Gastrocnemius medialis (tissue), 4 donors: ENCODE measurements around the gene LENG1. TPM values are rescaled to one million over a fixed set of nuclear protein-coding genes. Genes with fewer than 3 reads are reported as not detected.

ENCODE experiments used
- ATAC-seq, 2 donors: fragments of 150-250 bp; one replicate each; pipeline ENCODE4 v1.9.1; 2016
- DNase-seq, 2 donors: peaks; one replicate each; pipeline ENCODE4 v3.0.0-alpha.2; 2019
- H3K27ac ChIP-seq, 4 donors: fragments of 200-600 bp; sonication (generic); 1 replicate in 1 of 4; 2 replicates in 3 of 4; pipeline ENCODE4 v1.5.1; 2016 to 2018; ENCODE audit warnings: mild to moderate bottlenecking in 2 of 4, moderate library complexity in 1 of 4
- H3K27me3 ChIP-seq, 3 donors: fragments of 200-600 bp; sonication (generic) in 2 of 3; 1 replicate in 1 of 3; 2 replicates in 2 of 3; pipeline versions ENCODE4 v1.5.1 to v1.6.0; 2016 to 2019; ENCODE audit warnings: mild to moderate bottlenecking in 1 of 3, moderate library complexity in 1 of 3
- H3K36me3 ChIP-seq, 2 donors: fragments of 200-600 bp; sonication (generic) in 1 of 2; one replicate each; pipeline ENCODE4 v1.5.1; 2017 to 2018
- H3K4me1 ChIP-seq, 2 donors: fragments of 200-600 bp; sonication (generic) in 1 of 2; one replicate each; pipeline ENCODE4 v1.5.1; 2016 to 2017; ENCODE audit warnings: mild to moderate bottlenecking in 2 of 2
- H3K4me3 ChIP-seq, 4 donors: fragments of 200-600 bp; sonication (generic) in 3 of 4; 1 replicate in 1 of 4; 2 replicates in 3 of 4; pipeline ENCODE4 v1.5.1; 2016 to 2019; ENCODE audit warnings: mild to moderate bottlenecking in 2 of 4
- H3K9me3 ChIP-seq, 3 donors: fragments of 200-600 bp; sonication (generic) in 2 of 3; 1 replicate in 1 of 3; 2 replicates in 2 of 3; pipeline ENCODE4 v1.5.1; 2016 to 2019
- POLR2A ChIP-seq, 2 donors: fragments of 450-650 bp; IDR thresholded peaks; one replicate each; pipeline ENCODE4 v1.6.1; 2017; ENCODE audit warnings: antibody characterized with exemption in 2 of 2, mild to moderate bottlenecking in 2 of 2, moderate library complexity in 2 of 2
- in situ Hi-C, 4 donors: fragments of 200-750 bp; cut with MboI; loops; one replicate each; pipeline versions ENCODE4 v1.15.0 to v1.8.0; 2017; ENCODE audit warnings: low sequenced_read_pairs in 4 of 4
- intact Hi-C: fragments of 100-400 bp; cut with DNase I; formaldehyde crosslinking; loops from one replicate; pipeline ENCODE4 v1.15.1; 2023; ENCODE audit warnings: low total_unique reads
- total RNA-seq, 4 donors: library from RNA; depleted of rRNA; stranded (reverse); fragments of >200 nt; gene quantifications; one replicate each; pipeline versions ENCODE4 v1.1.0 to v1.2.3, GENCODE V29; 2016
- TF ChIP-seq, protein P1 (sequence below), 5 experiments: fragments of 450-650 bp in 3 of 5; fragments of 200-600 bp in 2 of 5; sonication (generic) in 2 of 5; IDR thresholded peaks in 4 of 5; conservative IDR thresholded peaks in 1 of 5; 1 replicate in 4 of 5; 2 replicates in 1 of 5; pipeline ENCODE4 v1.5.1; 2016 to 2019; ENCODE audit warnings: antibody characterized with exemption in 5 of 5, mild to moderate bottlenecking in 3 of 5, moderate library complexity in 3 of 5

LENG1 gene
- total RNA-seq, 4 donors from 2014 or later: 6.5 to 14.2 (median 11.9) TPM

DNA sequence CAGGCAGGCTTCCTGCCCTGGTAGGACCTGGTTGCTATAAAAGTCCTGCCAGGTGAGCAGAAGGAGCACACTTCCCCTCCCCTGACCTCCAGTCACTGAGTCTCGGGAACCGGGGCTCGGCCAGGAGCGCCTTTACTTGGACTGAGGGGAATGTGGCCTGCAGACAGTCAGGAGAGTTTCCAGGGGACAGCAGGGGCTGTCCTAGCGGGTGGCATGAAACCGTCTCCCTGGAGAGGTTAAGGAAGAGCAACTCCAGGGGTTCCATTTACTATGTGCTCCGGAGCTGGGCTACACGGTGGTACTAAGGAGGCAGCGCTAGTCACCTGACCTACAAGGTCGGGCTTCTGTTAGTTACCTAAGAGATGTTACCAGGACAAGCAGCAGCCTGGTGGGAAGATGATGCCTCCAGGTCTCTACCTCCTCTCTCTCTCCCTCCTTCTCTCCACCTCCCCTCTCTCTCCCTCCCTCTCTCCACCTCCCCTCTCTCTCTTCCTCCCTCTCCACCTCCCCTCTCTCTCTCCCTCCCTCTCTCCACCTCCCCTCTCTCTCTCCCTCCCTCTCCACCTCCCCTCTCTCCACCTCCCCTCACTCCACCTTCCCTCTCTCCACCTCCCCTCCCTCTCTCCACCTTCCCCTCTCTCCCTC is 26.1 kb downstream of the LENG1 start:
- intact Hi-C loops: no loop called here

DNA sequence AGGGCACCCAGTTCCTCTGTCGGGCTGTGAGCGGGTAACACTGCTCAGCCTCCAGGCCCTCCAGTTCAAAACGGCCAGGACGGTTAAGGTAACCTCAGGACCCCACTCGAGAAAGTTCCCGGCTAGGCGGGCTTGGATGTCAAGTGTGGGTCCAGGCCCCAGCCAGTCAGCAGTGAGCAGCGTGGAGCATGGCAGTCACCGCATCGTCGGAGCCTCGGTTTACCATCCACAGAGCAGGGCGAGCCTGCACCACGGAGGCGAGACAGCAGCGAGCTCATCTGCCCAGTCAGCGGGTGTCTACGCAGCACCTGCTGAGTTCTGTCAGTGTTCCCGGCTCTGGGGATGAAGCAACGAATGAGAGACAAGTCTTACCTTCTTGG is 29.9 kb downstream of the LENG1 start:
- no peak overlapping the region for H3K27ac ChIP-seq
- H3K27me3 ChIP-seq: no peaks in the 10 kb centered on the region
- no peak for DNase-seq
- ATAC-seq: no peak
- in situ Hi-C loops: no loop called here
- TF ChIP-seq, protein P1, sequence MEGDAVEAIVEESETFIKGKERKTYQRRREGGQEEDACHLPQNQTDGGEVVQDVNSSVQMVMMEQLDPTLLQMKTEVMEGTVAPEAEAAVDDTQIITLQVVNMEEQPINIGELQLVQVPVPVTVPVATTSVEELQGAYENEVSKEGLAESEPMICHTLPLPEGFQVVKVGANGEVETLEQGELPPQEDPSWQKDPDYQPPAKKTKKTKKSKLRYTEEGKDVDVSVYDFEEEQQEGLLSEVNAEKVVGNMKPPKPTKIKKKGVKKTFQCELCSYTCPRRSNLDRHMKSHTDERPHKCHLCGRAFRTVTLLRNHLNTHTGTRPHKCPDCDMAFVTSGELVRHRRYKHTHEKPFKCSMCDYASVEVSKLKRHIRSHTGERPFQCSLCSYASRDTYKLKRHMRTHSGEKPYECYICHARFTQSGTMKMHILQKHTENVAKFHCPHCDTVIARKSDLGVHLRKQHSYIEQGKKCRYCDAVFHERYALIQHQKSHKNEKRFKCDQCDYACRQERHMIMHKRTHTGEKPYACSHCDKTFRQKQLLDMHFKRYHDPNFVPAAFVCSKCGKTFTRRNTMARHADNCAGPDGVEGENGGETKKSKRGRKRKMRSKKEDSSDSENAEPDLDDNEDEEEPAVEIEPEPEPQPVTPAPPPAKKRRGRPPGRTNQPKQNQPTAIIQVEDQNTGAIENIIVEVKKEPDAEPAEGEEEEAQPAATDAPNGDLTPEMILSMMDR (IDR thresholded peaks at IDR 0.05 in 4 of 5, conservative IDR thresholded peaks at IDR 0.05 in 1 of 5): no peak
- no peak for TF ChIP-seq POLR2A (IDR thresholded peaks at IDR 0.05)
- intact Hi-C loops: no loop called here
- no peaks in the 10 kb centered on the region for H3K9me3 ChIP-seq
- peaks cover 2 to 68% of the 10 kb centered on the region in 2 donors for H3K36me3 ChIP-seq
- no peak overlapping the region for H3K4me3 ChIP-seq
- no peaks in the 10 kb centered on the region for H3K4me1 ChIP-seq

More for the DNA sequence above, 26.1 kb downstream of the LENG1 start:
- no peak overlapping the region for H3K27ac ChIP-seq
- peaks cover 0 to 30% of the 10 kb centered on the region in 2 donors for H3K36me3 ChIP-seq
- in situ Hi-C loops: no loop called here
- peaks cover 10 to 16% of the 10 kb centered on the region in 2 donors for H3K4me1 ChIP-seq
- no peak overlapping the region for H3K4me3 ChIP-seq
- TF ChIP-seq, protein P1 (IDR thresholded peaks at IDR 0.05 in 4 of 5, conservative IDR thresholded peaks at IDR 0.05 in 1 of 5): no peak
- TF ChIP-seq POLR2A (IDR thresholded peaks at IDR 0.05): no peak
- no peaks in the 10 kb centered on the region for H3K27me3 ChIP-seq
- no peak for DNase-seq
- ATAC-seq: no peak
- no peaks in the 10 kb centered on the region for H3K9me3 ChIP-seq

DNA sequence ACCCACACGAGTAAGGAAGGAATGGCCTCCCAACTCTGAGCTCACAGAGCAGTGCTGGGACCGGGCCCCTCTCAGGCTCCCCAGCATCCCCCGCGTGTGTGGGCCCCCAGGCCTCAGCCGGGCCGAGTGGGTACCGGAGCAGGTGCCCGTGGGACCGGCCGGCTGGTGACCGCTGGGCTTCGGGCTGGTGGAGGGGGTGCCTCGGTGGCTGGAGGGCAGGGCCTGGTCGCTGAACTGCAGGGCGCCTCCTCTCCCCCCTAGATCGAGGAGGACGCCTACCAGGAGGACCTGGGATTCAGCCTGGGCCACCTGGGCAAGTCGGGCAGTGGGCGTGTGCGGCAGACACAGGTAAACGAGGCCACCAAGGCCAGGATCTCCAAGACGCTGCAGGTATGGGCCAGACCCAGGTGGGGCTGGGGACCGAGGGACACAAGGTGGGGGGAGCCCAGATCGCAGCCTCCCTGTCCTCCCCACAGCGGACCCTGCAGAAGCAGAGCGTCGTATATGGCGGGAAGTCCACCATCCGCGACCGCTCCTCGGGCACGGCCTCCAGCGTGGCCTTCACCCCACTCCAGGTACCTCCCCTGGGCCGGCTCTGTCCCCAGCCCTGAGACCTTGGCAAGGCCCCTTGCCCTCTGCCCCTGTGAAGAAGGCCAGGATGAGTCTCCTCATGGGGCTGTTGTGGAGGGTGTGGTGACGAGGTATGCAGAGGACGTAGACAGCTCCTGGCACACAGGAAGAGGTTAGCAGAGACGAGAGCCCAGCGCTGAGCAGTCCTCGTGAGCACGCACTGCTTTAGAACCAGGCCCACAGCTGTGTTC is 30.5 kb downstream of the LENG1 start:
- no peak for ATAC-seq
- intact Hi-C loops: no loop called here
- Histone ChIP-seq H3K4me1 (no peaks in the 10 kb centered on the region), H3K36me3 (peaks cover 2 to 74% of the 10 kb centered on the region in 2 donors), H3K27me3 (no peaks in the 10 kb centered on the region), H3K4me3 (no peak overlapping the region), H3K9me3 (no peaks in the 10 kb centered on the region), H3K27ac (no peak overlapping the region)
- in situ Hi-C loops: no loop called here
- DNase-seq: no peak
- no peak for TF ChIP-seq POLR2A (IDR thresholded peaks at IDR 0.05)
- TF ChIP-seq, protein P1 (IDR thresholded peaks at IDR 0.05 in 4 of 5, conservative IDR thresholded peaks at IDR 0.05 in 1 of 5): no peak

DNA sequence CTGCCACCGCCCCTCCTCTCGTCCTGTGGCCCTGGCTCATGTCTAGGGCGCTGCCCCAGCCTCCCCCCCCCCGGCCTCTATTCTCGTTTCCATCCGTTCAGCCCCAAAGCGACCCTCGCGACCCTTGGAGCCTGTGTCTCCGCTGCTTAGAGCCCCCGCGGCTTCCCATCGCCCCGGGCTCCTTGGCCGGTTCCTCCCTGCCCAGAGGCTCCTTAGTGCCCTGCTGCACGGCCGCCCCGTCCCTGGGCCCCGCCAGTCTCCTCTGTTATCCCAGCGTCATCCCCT is 31.1 kb downstream of the LENG1 start:
- no peak for TF ChIP-seq POLR2A (IDR thresholded peaks at IDR 0.05)
- TF ChIP-seq, protein P1 (IDR thresholded peaks at IDR 0.05 in 4 of 5, conservative IDR thresholded peaks at IDR 0.05 in 1 of 5): no peak
- in situ Hi-C loops (no loop called here), intact Hi-C loops (no loop called here)
- DNase-seq: no peak
- Histone ChIP-seq H3K27ac (no peak overlapping the region), H3K9me3 (no peaks in the 10 kb centered on the region), H3K4me1 (no peaks in the 10 kb centered on the region), H3K4me3 (no peak overlapping the region), H3K36me3 (peaks cover 2 to 80% of the 10 kb centered on the region in 2 donors), H3K27me3 (no peaks in the 10 kb centered on the region)
- ATAC-seq: no peak
